K562 (cell line): Measurements from ENCODE around the gene SLC4A3. TPM values are rescaled to one million over a fixed set of nuclear protein-coding genes. Genes with fewer than 3 reads are reported as not detected.
A peak's percentile ranks its signal among the peaks of the same experiment; 100 is the strongest.

ENCODE experiments used
- ATAC-seq: fragments of 200-7000 bp; cut with Tn5 transposase; 3 replicates; pipeline ENCODE4 v1.9.1; 2020; ENCODE audit warnings: moderate library complexity
- BruUV-seq: library from RNA; stranded (reverse); fragments of 400-500 nt; replicated peaks from 2 replicates; lab custom pipeline; 2021; lab: Mats Ljungman, UMichigan
- CTCF ChIA-PET: fragments of 300-600 bp; formaldehyde crosslinking; extraction: SDS; loops from one replicate; lab custom pipeline; 2021; ENCODE audit warnings: low intra/inter-chr PET ratio; lab: Yijun Ruan, JAX
- POLR2A ChIA-PET: fragments of 300-600, 350-650 bp; sonication (Branson Sonifier 250); formaldehyde crosslinking; extraction: SDS; loops from one replicate; lab custom pipeline; 2021; ENCODE audit warnings: antibody characterized with exemption, inconsistent platforms; lab: Yijun Ruan, JAX
- DNase-seq, 4 experiments: peaks; one replicate each; pipeline versions ENCODE4 v3.0.0 to v3.0.0-alpha.2; 2011 to 2018; ENCODE audit warnings: low spot score in 3 of 4, mixed read lengths in 3 of 4; ENCODE audit errors: extremely low read depth in 1 of 4
- FAIRE-seq: peaks from 2 replicates; lab custom pipeline; 2011; peaks lifted over from hg19 to GRCh38; lab: Jason Lieb, UNC
- H2AFZ ChIP-seq: 2 replicates; pipeline ENCODE4 v1.6.0; 2011; ENCODE audit warnings: low read depth, low read length, control low read depth, inconsistent platforms
- H3K27ac ChIP-seq: fragments of 200-600 bp; 3 replicates; pipeline ENCODE4 v1.8.0; 2011; ENCODE audit warnings: low read depth, mild to moderate bottlenecking, control low read depth, inconsistent platforms, low read length, moderate library complexity, mixed read lengths; ENCODE audit errors: extremely low read depth
- H3K27me3 ChIP-seq, 2 experiments: fragments of 300-600 bp in 1 of 2; 2 replicates in 1 of 2; 3 replicates in 1 of 2; pipeline versions ENCODE4 v1.6.0 to v1.8.0; 2011; ENCODE audit warnings: inconsistent platforms in 2 of 2, low read length in 2 of 2, mild to moderate bottlenecking in 1 of 2, mixed read lengths in 1 of 2, moderate library complexity in 1 of 2; ENCODE audit not compliant: control insufficient read depth in 2 of 2, insufficient read depth in 2 of 2
- H3K36me3 ChIP-seq: fragments of 300-600 bp; 3 replicates; pipeline ENCODE4 v1.8.0; 2011; ENCODE audit warnings: mild to moderate bottlenecking, low read length, inconsistent platforms; ENCODE audit not compliant: control insufficient read depth, insufficient read depth
- H3K4me1 ChIP-seq, 2 experiments: fragments of 200-600 bp in 1 of 2; replicated peaks in 1 of 2; 2 replicates in 1 of 2; 3 replicates in 1 of 2; pipeline versions ENCODE4 v1.5.1 to v1.8.0; 2011; ENCODE audit warnings: inconsistent platforms in 2 of 2, low read length in 2 of 2, mild to moderate bottlenecking in 1 of 2, mixed read lengths in 1 of 2, moderate library complexity in 1 of 2; ENCODE audit not compliant: control insufficient read depth in 2 of 2, insufficient read depth in 2 of 2
- H3K4me2 ChIP-seq: 2 replicates; pipeline ENCODE4 v1.6.1; 2011; ENCODE audit warnings: low read length, control low read depth, inconsistent platforms, mixed read lengths; ENCODE audit not compliant: insufficient read depth
- H3K4me3 ChIP-seq: fragments of 200-600 bp; sonication (generic), shearing (Covaris generic); 2 replicates; pipeline ENCODE4 v1.5.1; 2016; ENCODE audit warnings: control low read depth, inconsistent platforms
- H3K79me2 ChIP-seq: fragments of 200-600 bp; 3 replicates; pipeline ENCODE4 v1.8.0; 2011; ENCODE audit warnings: low read length, inconsistent platforms; ENCODE audit not compliant: control insufficient read depth, insufficient read depth
- H3K9ac ChIP-seq, 2 experiments: 2 replicates each; pipeline versions ENCODE4 v1.6.0 to v1.6.1; 2011; ENCODE audit warnings: low read depth in 2 of 2, low read length in 2 of 2, control low read depth in 1 of 2, inconsistent platforms in 1 of 2, mild to moderate bottlenecking in 1 of 2, mixed read lengths in 1 of 2; ENCODE audit not compliant: insufficient read depth in 1 of 2
- H3K9me1 ChIP-seq: one replicate; pipeline ENCODE4 v1.6.0; 2011; ENCODE audit warnings: inconsistent platforms, mild to moderate bottlenecking, low read length, moderate library complexity; ENCODE audit not compliant: control insufficient read depth, insufficient read depth
- H3K9me3 ChIP-seq: replicated peaks from 2 replicates; pipeline ENCODE4 v1.5.1; 2011; ENCODE audit warnings: low read depth, low read length, inconsistent platforms; ENCODE audit not compliant: control insufficient read depth, insufficient read depth
- H4K20me1 ChIP-seq: replicated peaks from 2 replicates; pipeline ENCODE4 v1.6.1; 2011; ENCODE audit warnings: low read length, inconsistent platforms, mixed read lengths; ENCODE audit not compliant: control insufficient read depth, insufficient read depth
- CBX2 ChIP-seq: fragments of 200-600 bp; sonication (generic); IDR thresholded peaks from one replicate; pipeline ENCODE4 v1.6.1; 2012; ENCODE audit warnings: mild to moderate bottlenecking, low read length, inconsistent platforms; ENCODE audit not compliant: insufficient read depth, poor library complexity, severe bottlenecking
- CEBPB ChIP-seq: fragments of 450-650 bp; IDR thresholded peaks from 2 replicates; pipeline ENCODE4 v1.6.1; 2016; ENCODE audit warnings: missing genetic modification characterization, missing compliant biosample characterization
- PHF8 ChIP-seq: fragments of 200-600 bp; sonication (generic); IDR thresholded peaks from 2 replicates; pipeline ENCODE4 v1.6.1; 2012; ENCODE audit warnings: mixed run types, mild to moderate bottlenecking, inconsistent platforms, low read length, moderate library complexity, borderline replicate concordance
- RBM25 ChIP-seq: fragments of 200-400 bp; formaldehyde crosslinking; IDR thresholded peaks from 2 replicates; pipeline ENCODE4 v1.6.1; 2018; ENCODE audit warnings: low read length, low read depth, moderate library complexity; ENCODE audit not compliant: severe bottlenecking
- SMC3 ChIP-seq: conservative IDR thresholded peaks from 2 replicates; pipeline ENCODE4 v1.6.1; 2011; ENCODE audit warnings: low read depth, low read length, improper control_type of control experiment; ENCODE audit not compliant: insufficient read depth
- TAF15 ChIP-seq: fragments of 200-400 bp; formaldehyde crosslinking; IDR thresholded peaks from 2 replicates; pipeline ENCODE4 v1.6.1; 2017; ENCODE audit warnings: mild to moderate bottlenecking, low read depth, low read length, moderate library complexity
- TRIM25 ChIP-seq: fragments of 450-650 bp; IDR thresholded peaks from 2 replicates; pipeline ENCODE4 v1.7.0; 2016; ENCODE audit warnings: borderline replicate concordance
- WGBS: fragments of 100-300 bp; shearing (Covaris generic); methylation state at CpG from one replicate; pipeline ENCODE4 v1.1.6; 2016; ENCODE audit warnings: low coverage, mixed read lengths; ENCODE audit not compliant: insufficient coverage; ENCODE audit errors: missing lambda C conversion rate; 5-methylcytosine and 5-hydroxymethylcytosine counted together
- in situ Hi-C: fragments of 300-500 bp; cut with MboI; formaldehyde crosslinking; loops from 4 replicates; pipeline ENCODE4 v1.15.0; 2018; ENCODE audit warnings: inconsistent platforms, mixed read lengths
- intact Hi-C: fragments of 100-400 bp; cut with micrococcal nuclease; formaldehyde crosslinking; loops from 2 replicates; pipeline ENCODE4 v1.14.2; 2022
- polyA plus RNA-seq, 8 experiments: library from polyadenylated mRNA; depleted of rRNA in 4 of 8; stranded (reverse) in 5 of 8; unstranded in 3 of 8; fragments of >200 nt; fragmentation: Nextera tagmentation in 2 of 8; fragmentation: Illumina TruSeq in 1 of 8; extraction: Ambion mirVana in 2 of 8; extraction: Trizol in 1 of 8; gene quantifications; 2 replicates each; pipeline versions ENCODE4 v1.2.1 to v1.2.3, GENCODE V29; 2011 to 2014; ENCODE audit warnings: inconsistent platforms in 1 of 8, missing spikeins in 1 of 8
- total RNA-seq, 7 experiments: library from RNA; depleted of rRNA in 6 of 7; stranded (reverse); fragments of >200 nt in 6 of 7; fragmentation: Illumina TruSeq in 2 of 7; extraction: Trizol in 2 of 7; gene quantifications; 2 replicates each; pipeline versions ENCODE4 v1.2.1 to v1.2.3, GENCODE V29; 2011 to 2021; ENCODE audit warnings: low replicate concordance in 1 of 7
- TF ChIP-seq, protein P1 (sequence below): fragments of 450-650 bp; formaldehyde crosslinking; IDR thresholded peaks from 2 replicates; pipeline ENCODE4 v1.4.0; 2020; ENCODE audit warnings: mild to moderate bottlenecking, moderate library complexity
- TF ChIP-seq, protein P2 (sequence below), 3 experiments: IDR thresholded peaks in 2 of 3; conservative IDR thresholded peaks in 1 of 3; 2 replicates each; pipeline ENCODE4 v1.5.1; 2011 to 2012; ENCODE audit warnings: low read length in 3 of 3, mild to moderate bottlenecking in 3 of 3, control low read depth in 2 of 3, improper control_type of control experiment in 1 of 3, inconsistent platforms in 1 of 3, low read depth in 1 of 3, mixed read lengths in 1 of 3, moderate library complexity in 1 of 3; ENCODE audit not compliant: insufficient read depth in 2 of 3

The SLC4A3 gene
- total and polyA plus RNA-seq, 9 of the 15 experiments (the other 6 are each of a cell fraction or from before 2014, with no cell fraction given): 0.04 to 0.31 (median 0.16) TPM; not detected in 5

GRCh38 chr2:219689676-219690628 is 62.5 kb downstream of the SLC4A3 start:
- no peaks in the 10 kb centered on the region for H3K27me3 ChIP-seq
- no peak for TF ChIP-seq CBX2
- no peak for TF ChIP-seq TAF15
- TF ChIP-seq CEBPB (tag): peak; percentile 57; the same call in 1 of the 2 replicates
- TF ChIP-seq SMC3: peak; percentile 47; the same call in 1 of the 2 replicates
- no peak for TF ChIP-seq PHF8
- TF ChIP-seq, protein P1, sequence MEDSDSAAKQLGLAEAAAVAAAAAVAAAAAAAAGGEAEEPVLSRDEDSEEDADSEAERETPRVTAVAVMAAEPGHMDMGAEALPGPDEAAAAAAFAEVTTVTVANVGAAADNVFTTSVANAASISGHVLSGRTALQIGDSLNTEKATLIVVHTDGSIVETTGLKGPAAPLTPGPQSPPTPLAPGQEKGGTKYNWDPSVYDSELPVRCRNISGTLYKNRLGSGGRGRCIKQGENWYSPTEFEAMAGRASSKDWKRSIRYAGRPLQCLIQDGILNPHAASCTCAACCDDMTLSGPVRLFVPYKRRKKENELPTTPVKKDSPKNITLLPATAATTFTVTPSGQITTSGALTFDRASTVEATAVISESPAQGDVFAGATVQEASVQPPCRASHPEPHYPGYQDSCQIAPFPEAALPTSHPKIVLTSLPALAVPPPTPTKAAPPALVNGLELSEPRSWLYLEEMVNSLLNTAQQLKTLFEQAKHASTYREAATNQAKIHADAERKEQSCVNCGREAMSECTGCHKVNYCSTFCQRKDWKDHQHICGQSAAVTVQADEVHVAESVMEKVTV (CRISPR knock-in tag): peak; percentile 38; the same call in 1 of the 2 replicates
- no peak for TF ChIP-seq RBM25
- no peak for TF ChIP-seq TRIM25
- TF ChIP-seq, protein P2, sequence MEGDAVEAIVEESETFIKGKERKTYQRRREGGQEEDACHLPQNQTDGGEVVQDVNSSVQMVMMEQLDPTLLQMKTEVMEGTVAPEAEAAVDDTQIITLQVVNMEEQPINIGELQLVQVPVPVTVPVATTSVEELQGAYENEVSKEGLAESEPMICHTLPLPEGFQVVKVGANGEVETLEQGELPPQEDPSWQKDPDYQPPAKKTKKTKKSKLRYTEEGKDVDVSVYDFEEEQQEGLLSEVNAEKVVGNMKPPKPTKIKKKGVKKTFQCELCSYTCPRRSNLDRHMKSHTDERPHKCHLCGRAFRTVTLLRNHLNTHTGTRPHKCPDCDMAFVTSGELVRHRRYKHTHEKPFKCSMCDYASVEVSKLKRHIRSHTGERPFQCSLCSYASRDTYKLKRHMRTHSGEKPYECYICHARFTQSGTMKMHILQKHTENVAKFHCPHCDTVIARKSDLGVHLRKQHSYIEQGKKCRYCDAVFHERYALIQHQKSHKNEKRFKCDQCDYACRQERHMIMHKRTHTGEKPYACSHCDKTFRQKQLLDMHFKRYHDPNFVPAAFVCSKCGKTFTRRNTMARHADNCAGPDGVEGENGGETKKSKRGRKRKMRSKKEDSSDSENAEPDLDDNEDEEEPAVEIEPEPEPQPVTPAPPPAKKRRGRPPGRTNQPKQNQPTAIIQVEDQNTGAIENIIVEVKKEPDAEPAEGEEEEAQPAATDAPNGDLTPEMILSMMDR (IDR thresholded peaks at IDR 0.05 in 2 of 3, conservative IDR thresholded peaks at IDR 0.05 in 1 of 3; ENCODE audit: insufficient read depth in 2 of 3, low read depth in 1 of 3, low read length in 3 of 3): peak; percentile 59 to 77 (median 76); a peak in 5 of 6 replicates

More at GRCh38 chr2:219689676-219690628, 62.5 kb downstream of the SLC4A3 start:
- H4K20me1 ChIP-seq: no peaks in the 10 kb centered on the region
- no peaks in the 10 kb centered on the region for H3K9me3 ChIP-seq
- no peak overlapping the region for H3K27ac ChIP-seq
- H2AFZ ChIP-seq: 0 out of 2 replicates have a peak overlapping the region, but pooled peaks have one; percentile 19
- no peak overlapping the region for H3K4me2 ChIP-seq
- no TSS peak for BruUV-seq
- ATAC-seq (peak; percentile 74), FAIRE-seq (peak; percentile 86), DNase-seq (peak; percentile 58 to 79 (median 58))
- CTCF ChIA-PET: interaction anchor here (0.6 to 2.2 kb wide), 5 partner anchors 8 to 908 kb away, joined by 3 to 22 read pairs (median 3); partner anchors contain the start of genes CHPF, CYP27A1 and TMEM198
- H3K4me1 ChIP-seq: peaks cover 2 to 3% of the 10 kb centered on the region in 2 experiments; a peak in 2 of 5 replicates
- intact Hi-C loops: loop anchor here (1.0 kb wide), 2 partner anchors 48 to 149 kb away; no protein-coding TSS in a partner anchor
- H3K4me3 ChIP-seq: no peak overlapping the region
- in situ Hi-C loops: loop anchor here (5.0 to 10.0 kb wide), 2 partner anchors 43 to 145 kb away; partner anchors contain the start of genes CHPF and TMEM198
- no peaks in the 10 kb centered on the region for H3K9me1 ChIP-seq
- H3K79me2 ChIP-seq: no peaks in the 10 kb centered on the region
- WGBS: 14% methylated on average over 16 of the region's 17 CpGs
- no peaks in the 10 kb centered on the region for H3K36me3 ChIP-seq
- peak overlapping the region in 1 of 2 experiments; percentile 19; a peak in 1 of 4 replicates for H3K9ac ChIP-seq
- POLR2A ChIA-PET: interaction anchor here (0.6 to 1.1 kb wide), 4 partner anchors 16 to 211 kb away, joined by 3 to 5 read pairs (median 4); no protein-coding TSS in a partner anchor
